HS-5 (cell line): ENCODE measurements around the gene FOXS1.
"Not testable (repeated sequence)": the region's sequence is repeated elsewhere in the genome, so short reads cannot be mapped to it uniquely, and the experiment has no call there.

ENCODE experiments used
- DNase-seq: peaks from one replicate; pipeline ENCODE4 v3.0.0-alpha.2; 2012; ENCODE audit warnings: low read depth

FOXS1 gene

DNA sequence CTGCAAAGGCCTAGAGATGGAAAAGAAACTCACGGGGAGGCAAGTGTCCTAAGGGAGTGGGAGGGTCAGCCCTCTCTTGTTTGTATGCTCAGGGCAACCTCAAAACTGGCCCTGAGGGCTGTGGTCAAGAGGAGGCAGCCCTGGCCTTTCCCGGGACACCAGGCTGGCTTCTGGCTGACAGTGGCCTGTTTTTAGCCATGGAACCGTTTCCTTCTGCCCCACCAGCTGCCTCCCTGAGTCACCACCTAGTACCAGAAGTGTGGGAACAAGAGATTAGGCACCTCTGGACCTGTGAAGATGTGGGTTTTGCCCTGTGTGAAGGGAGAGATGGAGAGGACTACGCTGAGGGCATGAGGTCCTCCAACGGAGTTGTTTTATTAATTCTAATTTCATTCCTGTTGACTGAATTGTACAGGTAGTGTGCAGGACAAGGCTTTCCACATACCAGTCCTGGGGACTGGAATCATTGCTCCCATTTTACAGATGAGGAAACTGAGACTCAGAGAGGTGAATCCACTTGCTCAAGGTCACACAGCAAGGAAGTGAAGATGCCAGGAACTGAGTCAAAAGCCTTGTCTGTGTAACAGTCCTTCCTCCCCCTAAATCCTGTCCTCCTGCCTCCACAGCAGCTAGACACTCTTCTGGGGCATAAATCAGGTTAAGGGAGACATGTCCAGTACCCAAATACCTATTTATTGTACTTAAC, 5.5 kb downstream of the FOXS1 start:
- no peak for DNase-seq

GRCh38 chr20:31838646-31839292, 6.6 kb downstream of the FOXS1 start:
- DNase-seq: no peak

- DNase-seq: no peak
These were observed 7.5 kb downstream of the FOXS1 start for GRCh38 chr20:31837896-31838397.

DNA sequence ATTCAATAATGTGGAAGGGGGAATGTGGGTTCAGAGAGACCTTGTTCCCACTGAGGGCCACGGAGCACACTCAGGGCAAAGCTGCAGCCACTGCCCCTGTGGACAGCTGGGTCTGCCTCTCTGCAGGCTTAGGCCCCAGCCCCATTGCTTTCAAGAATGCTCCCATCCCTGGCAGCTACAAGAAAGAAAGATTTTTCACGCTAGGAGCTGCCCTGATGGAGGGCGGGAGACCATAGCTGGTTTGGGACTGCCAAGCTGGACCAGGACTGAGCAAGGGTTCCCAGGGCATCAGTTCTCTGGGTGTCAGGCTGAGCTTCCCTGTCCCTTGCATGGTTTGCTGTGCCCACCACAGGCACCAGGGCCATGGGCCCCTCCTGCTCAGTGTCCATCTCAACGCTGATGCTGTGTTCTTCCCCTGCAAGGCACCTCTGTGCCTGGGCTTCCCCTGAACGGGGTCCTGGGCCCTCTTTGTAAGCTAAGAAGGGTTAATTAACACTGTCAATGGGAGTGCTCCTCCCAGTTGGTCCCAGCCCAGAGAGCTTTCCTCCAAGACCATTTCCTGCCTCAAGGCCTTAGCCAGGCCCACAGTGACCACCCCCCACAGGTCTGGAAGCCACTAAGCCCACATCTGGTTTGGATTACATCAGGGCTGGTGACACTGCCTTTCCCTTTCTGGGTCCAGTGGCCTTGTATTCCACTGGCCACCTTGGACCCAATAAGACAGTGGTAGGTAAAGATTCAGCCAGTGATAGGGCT, 8.4 kb downstream of the FOXS1 start:
- no peak for DNase-seq

- DNase-seq: peak; percentile 88
These were observed 9.2 kb downstream of the FOXS1 start for GRCh38 chr20:31835977-31836852.

DNA sequence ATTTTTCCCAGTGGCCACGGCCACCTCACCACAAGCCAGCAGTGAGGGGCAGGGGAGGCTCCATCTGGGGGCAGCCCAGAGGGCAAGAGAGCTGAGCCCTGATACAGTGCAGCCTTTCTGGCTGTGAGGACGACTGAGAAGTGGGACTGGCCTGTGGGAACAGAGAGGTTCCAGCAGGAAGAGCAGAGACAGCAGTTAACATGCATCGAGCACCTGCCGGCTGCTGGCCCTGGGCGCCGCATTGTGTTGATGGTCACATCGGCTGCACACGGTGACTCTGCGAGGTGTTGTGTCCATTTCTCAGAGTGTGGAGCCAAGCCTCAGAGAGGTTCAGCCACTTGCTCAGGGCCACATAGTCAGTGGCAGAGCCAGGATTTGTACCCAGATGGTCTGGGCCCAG, 9.8 kb downstream of the FOXS1 start:
- no peak for DNase-seq

GRCh38 chr20:31833931-31834521, 11.4 kb downstream of the FOXS1 start:
- DNase-seq: no peak

- no peak for DNase-seq
These were observed 12.1 kb downstream of the FOXS1 start for GRCh38 chr20:31833130-31833930.

DNA sequence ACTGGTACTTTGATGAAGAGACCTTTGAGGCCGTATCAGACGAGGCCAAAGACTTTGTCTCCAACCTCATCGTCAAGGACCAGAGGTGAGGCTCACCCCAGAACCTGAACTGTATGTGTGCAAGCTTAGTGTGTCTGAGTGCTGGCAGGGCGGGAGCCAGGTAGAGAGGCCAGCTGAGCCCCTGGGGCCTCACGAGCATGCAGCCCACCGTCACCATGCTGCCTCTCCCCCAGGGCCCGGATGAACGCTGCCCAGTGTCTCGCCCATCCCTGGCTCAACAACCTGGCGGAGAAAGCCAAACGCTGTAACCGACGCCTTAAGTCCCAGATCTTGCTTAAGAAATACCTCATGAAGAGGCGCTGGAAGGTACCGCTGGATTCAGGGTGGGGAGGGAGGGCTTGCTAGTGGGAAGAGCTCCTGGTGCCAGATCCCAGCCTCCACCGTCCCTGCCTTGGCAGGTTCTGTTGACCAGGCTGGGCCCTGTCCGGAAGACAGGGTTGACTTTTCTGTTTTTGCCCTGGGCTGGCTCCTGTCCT, 13.6 kb downstream of the FOXS1 start:
- DNase-seq: no peak

DNA sequence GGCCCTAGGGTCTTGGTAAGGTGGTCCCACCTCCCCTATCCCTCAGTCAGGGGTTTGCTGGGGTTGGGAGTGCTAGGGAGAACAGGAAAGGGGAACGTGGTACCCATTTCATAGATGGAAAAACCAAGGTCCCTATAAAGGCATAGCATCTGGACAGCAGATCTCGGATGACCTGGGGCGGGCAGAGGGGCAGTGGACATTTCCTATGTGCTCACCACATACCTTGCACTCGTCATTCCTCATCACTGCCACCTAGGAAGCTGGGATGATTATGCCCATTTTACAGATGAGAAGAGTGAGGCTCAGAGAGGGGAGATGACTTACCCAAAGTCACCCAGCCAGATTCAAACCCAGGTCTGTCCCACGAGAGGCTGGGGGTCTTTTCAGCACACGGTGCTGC, 14.2 kb downstream of the FOXS1 start:
- no peak for DNase-seq

GRCh38 chr20:31830406-31830981, 14.9 kb downstream of the FOXS1 start:
- DNase-seq: no peak

DNA sequence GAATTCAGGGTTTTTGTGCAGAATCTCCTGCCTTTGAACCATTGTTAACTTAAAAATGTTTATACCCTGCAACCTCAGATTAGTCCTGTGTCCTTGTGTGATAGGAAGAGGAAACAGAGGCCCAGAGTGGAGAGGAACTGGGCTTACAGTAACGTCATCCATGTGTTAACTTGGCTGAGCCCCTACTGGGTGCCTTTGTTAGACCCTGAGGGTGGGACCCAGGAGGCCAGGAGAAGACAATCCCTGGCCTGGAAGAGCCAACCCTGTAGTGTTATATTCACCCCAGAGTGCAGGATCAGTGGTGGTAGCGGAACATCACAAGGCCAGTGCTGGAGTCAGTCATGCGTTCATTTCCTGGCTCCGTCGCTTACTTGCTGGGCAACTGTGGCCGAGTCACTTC, 15.7 kb downstream of the FOXS1 start:
- no peak for DNase-seq

- DNase-seq: not testable (repeated sequence)
These were observed 17.4 kb downstream of the FOXS1 start for GRCh38 chr20:31828016-31828415.

DNA sequence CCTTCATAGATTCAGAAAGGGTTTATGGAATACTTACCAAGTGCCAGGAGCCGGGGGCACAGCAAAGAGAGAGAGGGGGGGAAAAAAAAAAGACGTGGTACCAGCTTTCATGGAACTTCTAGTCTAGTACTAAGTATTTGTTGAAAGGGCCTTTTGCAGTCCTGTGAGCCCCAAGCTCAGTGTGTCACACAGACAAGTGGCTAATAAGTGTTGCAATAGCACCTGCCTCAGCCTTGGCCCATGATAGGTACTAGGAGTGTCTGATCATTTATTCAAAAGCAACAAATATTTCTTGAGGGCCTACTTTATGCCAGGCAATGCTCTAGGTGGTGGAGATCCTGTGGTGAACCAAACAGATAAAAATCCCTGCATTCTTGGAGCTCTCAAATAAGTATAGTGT, 18.3 kb downstream of the FOXS1 start:
- no peak for DNase-seq

GRCh38 chr20:31826074-31826473, 19.3 kb downstream of the FOXS1 start:
- no peak for DNase-seq

DNA sequence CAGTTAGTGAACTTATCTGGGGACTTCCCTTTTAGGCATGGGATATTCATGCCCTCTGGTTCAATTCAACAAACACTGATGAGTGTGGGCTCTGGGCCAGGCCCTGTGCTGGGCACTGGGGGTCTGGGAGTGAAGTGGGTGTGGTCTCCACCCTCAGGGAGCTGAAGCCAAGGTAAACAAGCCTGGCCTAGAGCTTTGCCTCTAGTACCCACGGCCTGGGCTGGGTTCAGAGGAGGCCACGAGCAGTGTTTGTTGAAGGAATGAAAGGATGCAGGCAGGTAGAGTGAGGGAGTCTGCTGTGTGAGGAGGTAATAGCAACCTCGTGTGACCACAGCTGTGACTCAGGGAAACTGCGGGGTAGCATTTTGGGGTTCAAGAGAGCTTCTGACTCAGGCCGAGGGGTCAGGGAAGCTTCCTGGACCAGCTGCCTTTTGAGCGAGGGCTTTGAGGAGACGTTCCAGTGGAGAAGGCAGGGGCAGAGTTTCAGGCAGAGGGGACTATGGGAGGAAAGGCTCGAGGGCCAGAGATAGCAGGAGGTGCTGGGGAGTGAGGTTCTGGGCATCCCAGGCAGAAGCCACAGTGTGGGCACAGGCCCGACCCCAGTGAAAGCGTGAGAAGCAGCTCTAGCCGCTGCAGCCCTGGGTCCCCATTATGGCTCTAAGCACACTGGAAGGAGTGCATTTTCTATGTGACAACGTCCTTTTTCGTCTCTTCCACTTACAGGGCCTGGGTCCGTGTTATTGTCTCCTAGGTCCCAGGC, 20.7 kb downstream of the FOXS1 start:
- no peak for DNase-seq

- no peak for DNase-seq
These were observed 21.3 kb downstream of the FOXS1 start for GRCh38 chr20:31824125-31824485.

DNA sequence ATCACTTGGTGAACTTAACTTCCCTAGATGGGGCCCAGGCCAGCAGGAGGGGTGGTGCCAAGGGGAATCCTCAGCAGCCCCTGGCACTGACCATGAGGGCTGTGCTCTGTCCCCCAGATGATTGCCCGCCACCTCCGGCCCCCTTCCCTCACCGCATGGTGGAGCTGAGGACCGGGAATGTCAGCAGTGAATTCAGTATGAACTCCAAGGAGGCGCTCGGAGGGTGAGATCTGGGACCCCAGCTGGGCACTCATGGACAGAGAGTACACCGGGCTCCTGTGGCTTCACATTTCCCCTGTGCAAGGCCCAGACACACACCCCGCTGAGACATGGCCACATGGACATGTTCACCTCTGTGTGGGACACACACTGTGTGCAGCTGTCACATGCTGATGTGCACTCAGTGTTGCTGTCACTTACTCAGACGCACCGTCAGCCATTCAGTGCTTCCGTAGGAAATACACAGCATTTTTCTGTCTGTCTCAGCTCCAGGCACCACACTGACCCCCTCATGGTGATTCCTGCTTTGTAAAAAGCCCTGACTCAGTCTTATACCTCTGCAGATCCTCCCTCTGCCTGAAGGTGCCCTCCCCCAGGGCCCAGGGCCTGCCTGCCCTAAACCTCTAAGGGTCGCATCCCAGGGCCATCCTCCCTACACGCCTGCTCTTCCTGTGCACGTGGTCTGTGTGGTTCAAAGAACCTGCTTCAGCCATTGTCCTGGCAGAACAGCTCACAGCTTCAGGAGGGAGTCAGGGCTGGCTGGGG, 21.9 kb downstream of the FOXS1 start:
- DNase-seq: no peak
